Erythroblast (primary cell): ENCODE measurements around the gene CYS1.
A peak's percentile ranks its signal among the peaks of the same experiment; 100 is the strongest.
"Not testable (repeated sequence)": the region's sequence is repeated elsewhere in the genome, so short reads cannot be mapped to it uniquely, and the experiment has no call there.

ENCODE experiments used
- DNase-seq, 2 experiments: peaks; one replicate each; lab custom pipeline; 2025; lab: John Stamatoyannopoulos, UW
- GATA1 ChIP-seq: IDR thresholded peaks from 2 replicates; pipeline ENCODE4 v1.6.1; 2011; ENCODE audit warnings: low read depth, mild to moderate bottlenecking, control low read depth, low read length, moderate library complexity
- POLR2A ChIP-seq: IDR thresholded peaks from 2 replicates; pipeline ENCODE4 v1.6.1; 2011; ENCODE audit warnings: mild to moderate bottlenecking, low read length

The CYS1 gene

GRCh38 chr2:10042301-10043161 lies 37.7 kb downstream of the CYS1 start:
- TF ChIP-seq POLR2A (no peak), GATA1 (no peak)
- DNase-seq = peak; percentile 65 to 73

DNA sequence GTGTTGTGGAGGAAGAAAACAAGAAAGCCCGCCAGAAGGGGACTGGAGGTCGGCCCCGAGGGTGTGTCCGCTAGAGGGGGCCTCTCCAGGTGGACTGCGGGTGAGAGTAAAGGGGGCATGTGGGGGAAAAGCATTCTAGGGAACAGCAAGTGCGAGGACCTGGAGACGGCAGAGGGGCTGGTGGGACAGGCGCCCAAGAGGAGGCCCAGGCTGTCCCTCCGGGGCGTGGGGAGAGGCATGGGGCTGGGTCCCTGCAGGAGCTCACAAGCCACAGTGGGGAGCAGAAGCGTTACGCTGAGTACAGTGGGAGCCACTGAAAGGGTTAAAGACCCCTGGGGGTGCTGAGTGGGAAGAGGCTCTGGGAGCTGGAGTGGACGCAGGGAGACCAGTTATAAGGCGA lies 38.5 kb downstream of the CYS1 start:
- no peak for DNase-seq
- TF ChIP-seq GATA1 = no peak
- TF ChIP-seq POLR2A = no peak

DNA sequence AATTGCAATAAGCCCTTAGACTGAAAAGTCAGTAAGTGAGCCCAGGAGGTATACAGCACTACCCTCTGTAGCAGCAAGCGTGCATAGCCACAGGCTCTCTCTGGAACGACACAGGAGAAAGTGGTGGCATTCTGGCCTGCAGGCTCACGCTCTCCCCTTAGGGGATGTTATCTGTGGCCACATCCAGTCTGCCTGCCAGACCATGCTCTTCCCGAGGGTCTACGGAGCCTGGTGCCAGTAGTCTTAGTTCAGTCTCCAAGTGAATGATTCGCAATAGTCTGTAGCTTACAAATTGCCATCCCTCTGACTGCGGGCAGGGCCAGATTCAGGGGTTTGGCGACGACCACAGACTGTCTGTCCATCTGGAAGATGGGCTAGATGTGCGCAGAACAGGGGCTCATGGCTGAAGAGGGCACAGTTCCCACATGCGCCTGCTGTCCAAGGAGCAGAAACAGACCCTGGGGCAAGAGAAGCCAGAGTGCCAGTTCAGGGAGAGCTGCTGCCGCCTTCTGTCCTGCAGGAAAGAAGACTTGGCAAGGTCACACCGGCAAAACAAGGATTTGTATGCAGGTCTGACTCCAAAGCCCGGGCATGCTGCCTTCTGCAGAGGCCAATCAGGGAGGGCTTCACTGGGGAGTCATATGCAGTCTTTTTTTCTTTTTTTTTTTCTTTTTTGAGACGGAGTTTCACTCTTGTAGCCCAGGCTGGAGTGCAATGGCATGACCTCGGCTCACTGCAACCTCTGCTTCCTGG lies 40.4 kb downstream of the CYS1 start:
- TF ChIP-seq POLR2A (no peak), GATA1 (no peak)
- DNase-seq = no peak

GRCh38 chr2:10038716-10039115 lies 41.5 kb downstream of the CYS1 start:
- no peak for TF ChIP-seq GATA1
- no peak for TF ChIP-seq POLR2A
- DNase-seq = no peak

DNA sequence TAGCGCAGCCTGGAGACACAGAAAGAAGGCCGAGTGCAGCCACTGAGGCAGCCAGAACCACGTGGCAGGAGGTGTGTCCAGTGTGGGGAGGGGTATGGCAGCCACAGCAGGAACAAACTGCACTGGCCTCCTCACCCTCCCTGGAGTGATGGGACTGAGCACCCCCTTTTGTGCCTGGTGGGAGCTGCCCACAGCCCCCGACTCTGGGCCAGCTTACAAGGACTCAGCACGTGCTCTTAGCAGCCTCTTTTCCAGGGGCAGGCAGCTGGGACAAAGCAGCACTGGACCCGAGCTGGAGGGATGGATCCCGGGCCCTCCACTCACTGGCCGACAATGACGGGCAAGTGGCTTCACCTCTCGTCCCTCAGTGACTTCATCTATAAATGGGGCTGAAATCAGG lies 42.1 kb downstream of the CYS1 start:
- no peak for DNase-seq
- TF ChIP-seq POLR2A (no peak), GATA1 (no peak)

DNA sequence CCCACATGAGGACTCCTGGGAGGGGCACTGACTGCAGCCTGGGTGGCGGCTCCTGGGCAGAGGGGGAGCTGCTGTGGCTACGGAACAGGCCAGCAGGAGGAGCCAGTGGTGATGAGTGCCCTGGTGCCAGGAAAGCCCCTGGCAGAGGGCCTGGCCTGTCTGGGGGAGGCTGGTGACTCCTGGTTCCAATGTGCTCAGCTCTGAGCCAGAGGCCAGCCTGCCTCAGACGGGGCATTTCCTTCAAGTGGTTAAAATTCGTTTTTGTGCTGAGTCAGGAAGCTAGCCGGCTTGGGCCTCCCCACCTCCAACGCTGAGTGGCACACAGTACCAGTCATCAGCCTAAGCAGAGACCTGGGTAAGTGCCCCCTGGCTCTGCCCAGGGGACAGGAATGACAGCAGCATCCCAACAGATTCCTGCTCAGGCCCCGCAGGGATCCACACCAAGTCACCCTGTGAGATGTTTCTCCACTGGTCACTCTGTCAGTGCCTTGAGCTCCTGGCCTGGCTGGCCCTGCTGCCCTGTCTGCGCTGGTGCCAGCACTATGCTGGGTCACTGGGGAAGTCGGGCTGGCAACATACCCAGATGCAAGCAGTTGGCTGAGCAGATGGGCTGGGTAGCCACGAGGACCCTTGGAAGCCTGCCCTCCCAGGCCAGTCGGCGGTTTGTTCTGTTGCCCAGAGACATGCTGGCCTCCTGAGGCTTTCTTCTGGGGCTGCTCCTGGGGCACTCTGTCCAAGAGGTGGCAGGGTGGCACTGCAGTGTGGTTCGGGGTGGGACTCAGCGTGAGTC lies 43.9 kb downstream of the CYS1 start:
- DNase-seq = peak in 1 of 2 experiments; percentile 50
- TF ChIP-seq POLR2A (peak; percentile 21), GATA1 (no peak)

GRCh38 chr2:10035633-10036032 lies 44.6 kb downstream of the CYS1 start:
- no peak for DNase-seq
- TF ChIP-seq POLR2A (no peak), GATA1 (no peak)

- TF ChIP-seq POLR2A (no peak), GATA1 (no peak)
- no peak for DNase-seq
These were observed 45.2 kb downstream of the CYS1 start for GRCh38 chr2:10035053-10035422.

DNA sequence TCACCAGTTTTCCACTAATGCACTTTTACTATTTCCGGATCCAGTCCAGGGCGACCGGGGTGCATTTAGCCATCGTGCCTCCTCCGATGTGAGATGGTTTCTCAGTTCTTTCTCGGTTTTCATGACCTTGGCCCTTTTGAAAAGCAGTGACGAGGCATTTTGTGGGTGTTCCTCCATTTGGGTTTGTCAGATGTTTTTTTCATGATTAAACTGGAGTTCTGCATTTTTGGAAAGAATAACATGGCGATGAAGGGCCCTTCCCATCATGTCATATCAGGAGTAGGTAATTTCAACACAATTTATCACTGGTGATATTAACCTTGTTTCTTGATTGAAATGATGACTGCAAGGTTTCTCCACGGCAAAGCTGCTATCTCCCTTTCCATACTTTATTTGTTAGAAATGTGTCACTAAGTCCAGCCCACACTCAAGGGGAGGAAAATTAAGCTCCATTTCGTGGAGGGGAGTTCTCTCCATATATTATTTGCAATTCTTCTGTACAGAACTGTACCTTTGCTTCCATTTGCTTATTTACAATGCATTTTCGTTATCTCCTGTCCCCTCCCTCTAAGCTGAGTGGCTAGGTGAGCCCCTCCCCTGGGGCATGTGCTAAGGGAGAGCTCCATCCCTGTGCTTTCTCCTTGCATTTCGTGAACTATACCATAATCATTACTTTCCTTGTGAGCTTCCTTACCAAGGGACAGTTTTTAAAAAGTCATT lies 45.7 kb downstream of the CYS1 start:
- no peak for TF ChIP-seq GATA1
- no peak for TF ChIP-seq POLR2A
- peak in 1 of 2 experiments; percentile 42 for DNase-seq

DNA sequence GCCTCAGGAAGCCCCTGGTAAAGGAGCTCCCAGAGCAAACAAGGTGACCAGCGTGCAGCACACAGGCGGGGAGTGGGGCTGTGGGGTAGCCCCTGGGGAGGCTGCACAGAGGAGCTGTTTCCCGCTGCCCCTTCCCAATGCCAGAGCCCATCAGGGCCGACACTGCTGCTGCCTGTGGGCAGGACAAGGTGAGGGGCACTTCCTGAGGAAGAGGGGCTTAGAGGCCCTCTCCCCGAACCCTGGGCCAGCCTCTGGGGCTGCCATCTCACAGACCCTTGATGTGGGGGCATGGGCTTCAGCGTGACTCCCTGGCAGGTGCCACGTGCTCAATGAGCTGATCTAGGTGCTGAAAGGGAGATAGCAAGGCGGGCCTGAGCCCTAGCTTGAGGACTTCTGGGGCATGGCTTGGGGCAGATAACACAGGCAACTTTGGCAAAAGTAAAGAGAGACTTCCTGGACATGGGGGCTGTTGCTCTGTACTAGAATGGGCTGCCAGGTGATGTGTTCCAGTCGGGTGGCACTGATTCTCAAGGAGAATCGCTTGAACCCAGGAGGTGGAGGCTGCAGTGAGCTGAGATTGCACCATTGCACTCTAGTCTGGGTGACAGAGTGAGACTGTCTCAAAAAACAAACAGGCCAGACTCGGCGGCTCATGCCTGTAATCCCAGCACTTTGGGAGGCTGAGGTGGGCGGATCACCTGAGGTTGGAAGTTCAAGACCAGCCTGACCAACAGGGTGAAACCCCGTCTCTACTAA lies 46.8 kb downstream of the CYS1 start:
- TF ChIP-seq GATA1 (no peak), POLR2A (no peak)
- peak; percentile 48 to 69 for DNase-seq

DNA sequence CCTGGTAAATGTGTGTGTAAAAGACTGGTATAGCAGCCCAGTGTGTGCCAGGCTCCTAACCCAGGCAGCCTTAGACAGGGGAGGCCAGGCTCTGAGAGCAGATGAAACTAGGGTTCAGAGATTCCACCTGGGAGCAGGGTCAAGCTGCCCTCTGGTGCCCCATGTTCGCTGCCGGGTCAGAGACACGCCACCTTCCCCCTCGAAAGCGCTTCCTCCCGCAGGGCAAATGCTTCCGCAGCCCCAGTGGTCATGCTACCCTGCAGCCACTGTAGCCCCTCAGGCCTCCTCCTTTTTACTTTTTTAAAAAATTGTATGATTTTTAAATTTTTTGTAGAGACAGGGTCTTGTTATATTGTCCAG lies 47.5 kb downstream of the CYS1 start:
- DNase-seq = no peak
- no peak for TF ChIP-seq GATA1
- TF ChIP-seq POLR2A = no peak

DNA sequence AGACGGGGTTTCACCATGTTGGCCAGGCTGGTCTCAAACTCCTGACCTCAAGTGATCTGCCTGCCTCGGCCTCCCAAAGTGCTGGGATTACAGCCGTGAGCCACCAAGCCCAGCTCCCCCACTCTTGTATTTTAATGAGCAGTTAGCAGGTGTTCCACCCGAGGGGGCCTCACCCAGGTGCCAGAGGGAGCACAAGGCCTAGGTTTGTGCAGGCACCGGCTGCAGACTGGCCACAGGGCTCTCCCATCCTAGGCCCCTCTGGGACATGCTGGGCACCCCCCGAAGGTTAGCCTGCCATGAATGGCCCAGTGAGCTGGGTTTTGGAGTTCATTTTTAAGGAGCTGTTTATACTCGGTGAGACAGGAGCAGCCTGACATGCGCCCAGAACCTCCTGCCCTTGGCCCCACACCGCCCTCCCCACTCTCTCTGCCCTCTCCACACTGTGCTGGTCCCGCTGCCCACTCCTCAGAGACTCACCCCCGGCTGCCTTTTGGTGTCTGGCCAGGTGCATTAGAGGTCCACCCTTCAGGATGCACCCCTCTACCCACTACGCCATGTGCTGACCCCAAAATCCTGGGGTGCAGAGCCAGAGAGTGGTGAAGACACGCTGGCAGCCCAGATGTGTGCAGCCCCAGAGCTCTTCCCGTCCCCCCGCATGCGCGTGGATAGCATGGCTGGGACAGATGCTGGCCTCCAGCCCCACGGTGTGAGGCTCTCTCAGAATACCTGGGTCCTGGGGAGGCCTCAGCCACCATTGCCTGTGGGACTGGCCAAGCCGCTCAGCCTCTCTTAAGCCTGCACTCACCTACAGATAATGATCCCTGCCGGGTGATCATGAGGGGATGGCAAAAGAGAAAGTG lies 48.1 kb downstream of the CYS1 start:
- no peak for TF ChIP-seq GATA1
- TF ChIP-seq POLR2A = no peak
- DNase-seq = no peak

DNA sequence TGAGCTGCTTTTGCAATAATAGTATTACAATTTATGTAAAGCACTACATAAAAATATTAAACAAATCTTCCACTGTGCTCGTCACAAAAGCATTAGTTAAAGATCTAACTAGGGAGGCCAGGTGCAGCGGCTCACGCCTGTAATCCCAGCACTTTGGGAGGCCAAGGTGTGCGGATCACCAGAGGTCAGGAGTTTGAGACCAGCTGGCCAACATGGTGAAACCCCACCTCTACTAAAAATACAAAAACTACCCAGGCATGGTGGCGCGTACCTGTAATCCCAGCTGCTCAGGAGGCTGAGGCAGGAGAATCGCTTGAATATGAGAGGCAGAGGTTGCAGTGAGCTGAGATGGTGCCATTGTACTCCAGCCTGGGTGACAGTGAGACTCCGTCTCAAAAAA lies 49.4 kb downstream of the CYS1 start:
- not testable (repeated sequence) for DNase-seq
